Hematopoietic multipotent progenitor cell treated with erythropoietin and hydrocortisone succinate and interleukin-3 and kit ligand, for 4 days (in vitro differentiated cells): Measurements from ENCODE around the gene SPTB.
A peak's percentile ranks its signal among the peaks of the same experiment; 100 is the strongest.

Source experiments
- DNase-seq: peaks from one replicate; pipeline ENCODE4 v3.0.0-alpha.2; 2015

Gene SPTB

DNA sequence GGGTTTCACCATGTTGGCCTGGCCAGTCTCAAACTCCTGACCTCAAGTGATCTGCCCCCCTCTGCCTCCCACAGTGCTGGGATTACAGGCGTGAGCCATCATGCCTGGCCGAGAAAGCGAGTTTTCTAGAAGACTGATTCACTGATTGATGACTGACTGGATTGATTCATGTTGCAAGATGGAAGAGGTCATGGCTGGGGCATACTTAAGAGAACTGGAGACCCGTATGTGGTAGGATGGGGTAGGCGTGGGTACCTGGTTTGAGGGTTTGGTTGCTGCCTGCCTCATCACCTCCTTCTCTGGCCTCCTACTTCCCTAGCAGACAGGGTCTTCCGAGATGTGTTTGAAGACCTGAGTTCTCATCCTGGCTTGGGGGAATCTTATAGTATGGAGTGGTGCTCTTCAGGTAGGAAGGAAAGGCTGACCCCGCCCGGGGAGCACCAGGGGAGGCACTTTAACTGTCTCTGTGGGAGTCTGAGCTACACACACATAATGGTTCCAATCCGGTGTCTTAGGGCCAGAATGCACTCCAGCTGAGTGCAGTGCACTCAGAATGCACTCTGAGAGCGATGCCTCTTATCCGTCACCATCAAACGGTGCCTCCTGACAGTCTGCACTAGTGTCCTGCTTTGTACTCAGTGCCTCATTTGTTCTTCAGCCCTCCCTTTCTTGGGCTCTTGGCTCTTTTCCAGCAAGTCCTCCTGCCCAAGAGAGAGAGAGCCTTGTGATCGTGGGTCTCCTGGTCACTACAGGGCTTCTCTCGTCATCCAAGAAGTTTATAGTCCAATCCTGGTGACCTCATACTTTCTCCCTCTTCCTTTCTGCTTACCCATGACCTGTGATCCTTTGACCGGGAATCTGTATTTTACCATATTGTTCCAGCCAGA is 155.8 kb downstream of the SPTB start:
- no peak for DNase-seq

DNA sequence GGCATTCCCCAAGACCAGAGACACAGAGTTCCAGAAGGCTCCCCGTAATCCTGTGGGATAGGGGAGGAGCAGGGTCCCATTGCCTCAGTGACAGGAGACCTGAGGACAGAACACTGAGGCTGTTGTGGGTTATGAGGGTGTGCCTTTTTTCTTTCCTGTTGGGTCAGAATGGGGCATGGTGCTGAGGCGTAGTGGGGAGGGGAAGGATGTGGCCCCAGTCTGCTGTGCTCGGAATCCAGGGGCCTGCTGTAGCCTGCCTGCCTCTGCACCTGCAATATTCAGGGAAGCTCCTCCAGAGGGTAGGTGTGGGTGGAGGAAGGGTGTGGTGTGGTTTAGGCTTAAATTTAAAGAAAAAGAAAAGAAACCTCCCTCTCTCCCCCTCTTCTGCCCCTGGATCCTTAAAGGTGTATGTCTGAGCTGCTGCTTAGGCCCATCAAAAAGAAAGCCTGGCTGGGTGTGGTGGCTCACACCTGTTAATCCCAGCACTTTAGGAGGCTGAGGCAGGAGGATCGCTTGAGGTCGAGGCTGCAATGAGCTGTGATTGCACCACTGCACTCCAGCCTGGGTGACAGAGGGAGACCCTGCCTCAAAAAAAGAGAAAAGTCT is 156.8 kb downstream of the SPTB start:
- DNase-seq = peak; percentile 51

DNA sequence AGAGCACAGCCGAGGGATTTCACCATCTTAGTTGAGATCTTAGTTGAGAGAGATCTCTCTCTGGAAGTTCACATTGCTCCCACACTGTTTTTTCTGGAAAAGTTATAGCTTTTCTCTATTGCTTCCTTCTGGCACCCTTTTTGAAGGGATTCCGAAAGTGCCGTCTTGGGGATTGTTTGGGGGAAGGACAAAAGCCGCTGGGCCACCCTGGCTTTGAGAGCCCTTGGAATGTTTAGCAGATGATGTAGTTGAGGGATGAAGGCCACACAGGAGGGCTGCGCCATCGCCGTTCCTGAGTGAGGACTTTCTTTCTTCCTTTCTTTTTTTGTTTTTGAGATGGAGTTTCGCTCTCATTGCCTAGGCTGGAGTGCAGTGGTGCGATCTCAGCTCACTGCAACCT is 157.8 kb downstream of the SPTB start:
- no peak for DNase-seq

- no peak for DNase-seq
These were observed 158.3 kb downstream of the SPTB start for GRCh38 chr14:64721391-64721791.

DNA sequence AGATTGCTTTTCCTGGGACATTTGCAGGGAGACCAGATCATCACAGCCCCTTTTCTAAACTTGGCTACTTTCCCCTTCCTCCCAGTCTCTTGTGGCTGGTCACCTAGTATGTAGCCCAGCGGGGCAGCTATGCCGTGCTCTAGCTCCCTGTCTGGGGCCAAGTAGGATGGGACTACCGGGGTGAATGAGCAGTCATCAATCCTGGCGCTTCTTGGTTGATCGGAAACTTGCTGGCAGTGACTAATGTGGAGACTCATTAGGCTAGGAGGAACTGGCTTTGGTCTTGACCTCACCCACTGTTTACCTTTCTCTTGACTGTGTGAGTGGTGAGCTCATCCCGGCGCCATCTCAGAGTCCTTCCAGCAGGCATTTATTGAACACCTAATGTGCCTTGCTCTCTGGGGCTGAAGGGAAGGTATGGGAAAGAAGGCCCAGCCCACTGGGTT is 159.6 kb downstream of the SPTB start:
- no peak for DNase-seq

- DNase-seq = no peak
These were observed 160.1 kb downstream of the SPTB start for GRCh38 chr14:64719601-64720000.

DNA sequence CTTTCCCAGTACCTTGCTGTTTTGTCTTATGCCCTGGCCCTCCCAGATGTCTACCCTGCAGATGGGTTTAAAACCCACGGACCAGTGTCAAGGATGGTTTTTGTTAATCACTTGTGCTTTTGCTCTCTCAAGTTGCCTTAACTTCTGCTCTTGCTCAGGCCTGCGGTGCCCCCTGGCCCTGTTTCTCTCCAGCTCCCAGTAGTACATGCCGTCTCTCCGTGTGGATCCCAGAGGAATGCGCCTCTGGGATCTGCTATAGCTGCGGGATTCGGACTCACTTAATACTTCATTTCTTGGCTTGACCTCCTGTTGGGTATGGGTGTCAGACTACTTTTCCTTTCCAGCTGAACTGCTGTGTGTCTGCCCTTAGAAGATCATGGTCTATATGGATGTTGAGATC is 160.9 kb downstream of the SPTB start:
- DNase-seq = no peak

DNA sequence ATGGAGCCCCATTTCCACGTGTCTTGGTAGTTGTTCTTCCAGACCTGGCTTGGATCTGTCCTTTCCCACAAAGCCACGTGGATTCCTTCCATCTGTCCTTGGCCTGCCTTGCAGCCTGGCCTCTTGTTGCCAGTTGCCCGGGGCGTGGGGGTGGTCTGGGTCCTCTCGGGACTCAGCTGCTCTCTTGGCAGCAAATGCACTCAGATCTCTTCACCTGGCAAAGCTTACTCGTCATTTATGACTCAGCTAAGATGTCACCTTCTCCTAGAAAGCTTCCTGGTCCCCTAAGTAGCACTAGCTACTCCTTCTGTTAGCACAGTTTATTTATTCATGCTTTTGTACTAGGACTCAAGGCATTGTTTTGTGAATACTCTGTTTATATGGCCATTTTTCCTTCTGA is 161.8 kb downstream of the SPTB start:
- DNase-seq = no peak

- no peak for DNase-seq
These were observed 163.9 kb downstream of the SPTB start for GRCh38 chr14:64715628-64716412.

- DNase-seq = no peak
These were observed 164.5 kb downstream of the SPTB start for GRCh38 chr14:64715146-64715627.

DNA sequence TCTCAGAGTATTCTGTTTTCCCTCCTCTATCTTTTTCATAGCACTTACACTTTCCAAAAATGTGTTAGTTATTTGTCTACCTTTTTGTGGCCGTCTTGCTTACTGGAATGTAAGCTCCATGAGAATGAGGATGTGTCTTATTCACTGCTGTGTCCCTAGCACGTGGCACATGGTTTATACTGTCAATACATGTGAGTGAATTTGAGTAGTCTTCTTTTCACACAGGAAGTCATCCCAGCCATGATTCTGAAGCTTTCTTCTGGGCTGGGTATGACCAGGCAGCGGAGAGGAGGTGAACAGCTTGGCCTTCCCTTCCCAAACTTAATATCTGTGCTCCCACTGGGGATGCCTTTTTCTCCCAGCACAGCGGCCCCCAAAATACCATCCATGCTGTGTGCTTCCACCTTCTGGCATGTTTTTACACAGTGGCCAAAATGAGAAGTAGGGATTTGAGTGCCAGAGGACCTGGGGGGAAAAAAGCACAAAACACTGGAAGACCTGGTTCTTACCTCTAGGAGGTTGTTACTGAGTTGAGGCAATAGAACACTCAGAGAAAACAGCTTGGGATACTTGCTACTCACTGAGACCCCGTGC is 165.2 kb downstream of the SPTB start:
- DNase-seq = no peak

GRCh38 chr14:64713677-64714076 is 166.0 kb downstream of the SPTB start:
- DNase-seq = no peak

- no peak for DNase-seq
These were observed 168.7 kb downstream of the SPTB start for GRCh38 chr14:64711039-64711438.

DNA sequence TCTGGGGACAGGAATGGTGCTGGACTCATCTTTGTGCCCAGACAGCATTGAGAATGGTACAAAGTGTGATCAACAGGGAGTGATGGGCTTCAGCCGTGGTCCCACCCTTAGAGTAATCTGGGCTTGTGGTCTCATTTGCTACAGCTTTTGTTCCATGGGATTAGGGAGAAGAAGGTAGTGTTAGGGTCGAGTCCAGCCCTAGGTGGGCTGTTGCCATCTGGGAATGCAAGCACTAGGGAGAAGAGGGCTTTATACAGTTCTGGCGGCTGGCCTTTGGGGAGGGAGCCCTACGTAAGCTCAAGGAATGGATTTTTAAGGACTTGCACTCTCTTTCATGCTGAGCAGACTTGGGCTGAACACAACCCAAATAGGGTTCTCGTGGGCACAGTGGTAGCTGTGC is 170.6 kb downstream of the SPTB start:
- no peak for DNase-seq

GRCh38 chr14:64708148-64709004 is 171.3 kb downstream of the SPTB start:
- DNase-seq = peak; percentile 95

- DNase-seq = peak; percentile 56
These were observed 172.0 kb downstream of the SPTB start for GRCh38 chr14:64707661-64708060.

GRCh38 chr14:64706593-64707193 is 173.0 kb downstream of the SPTB start:
- DNase-seq = no peak

- DNase-seq = no peak
These were observed 173.6 kb downstream of the SPTB start for GRCh38 chr14:64706119-64706592.

GRCh38 chr14:64705381-64706118 is 174.2 kb downstream of the SPTB start:
- DNase-seq = peak; percentile 54

GRCh38 chr14:64704743-64705380 is 174.8 kb downstream of the SPTB start:
- DNase-seq = peak; percentile 41
